ENCODE measurements around the gene EPN2.

The EPN2 gene

GRCh38 chr17:19313066-19313745, 76.0 kb downstream of the EPN2 start:
- DNase-seq = no peak

GRCh38 chr17:19313746-19314651, 76.8 kb downstream of the EPN2 start:
- no peak for DNase-seq

- no peak for DNase-seq
Measured at GRCh38 chr17:19315104-19315503, 77.9 kb downstream of the EPN2 start.

- DNase-seq = no peak
Measured at GRCh38 chr17:19316761-19317358, 79.7 kb downstream of the EPN2 start.

GRCh38 chr17:19317359-19318095, 80.4 kb downstream of the EPN2 start:
- no peak for DNase-seq

- no peak for DNase-seq
Measured at GRCh38 chr17:19318611-19319010, 81.4 kb downstream of the EPN2 start.

- no peak for DNase-seq
Measured at GRCh38 chr17:19319771-19320505, 82.8 kb downstream of the EPN2 start.

- DNase-seq = no peak
Measured at GRCh38 chr17:19320876-19321275, 83.7 kb downstream of the EPN2 start.

- DNase-seq = no peak
Measured at GRCh38 chr17:19321481-19322128, 84.4 kb downstream of the EPN2 start.

GRCh38 chr17:19322129-19322505, 85.0 kb downstream of the EPN2 start:
- DNase-seq = no peak

- no peak for DNase-seq
Measured at GRCh38 chr17:19322861-19323260, 85.7 kb downstream of the EPN2 start.

- DNase-seq = no peak
Measured at GRCh38 chr17:19325542-19325941, 88.4 kb downstream of the EPN2 start.

GRCh38 chr17:19327031-19327783, 90.0 kb downstream of the EPN2 start:
- no peak for DNase-seq

GRCh38 chr17:19328441-19329061, 91.4 kb downstream of the EPN2 start:
- no peak for DNase-seq

GRCh38 chr17:19329136-19329535, 92.0 kb downstream of the EPN2 start:
- no peak for DNase-seq

GRCh38 chr17:19329839-19330238, 92.7 kb downstream of the EPN2 start:
- DNase-seq = no peak

GRCh38 chr17:19330271-19330670, 93.1 kb downstream of the EPN2 start:
- DNase-seq = no peak

GRCh38 chr17:19331134-19331533, 94.0 kb downstream of the EPN2 start:
- DNase-seq = no peak

- DNase-seq = no peak
Measured at GRCh38 chr17:19331543-19332245, 94.5 kb downstream of the EPN2 start.

Measured in stimulated activated CD8-positive, alpha-beta memory T cell treated with anti-CD3 and anti-CD28 coated beads, Interleukin-4, amount 100 ng/mL, for 48 hours (primary cell).